ENCODE data around the gene FXYD3. TPM values are rescaled to one million over a fixed set of nuclear protein-coding genes. Genes with fewer than 3 reads are reported as not detected.
"Not testable (repeated sequence)": the region's sequence is repeated elsewhere in the genome, so short reads cannot be mapped to it uniquely, and the experiment has no call there.

Gene FXYD3
- total RNA-seq, 1 donor from 2014 or later: not detected

GRCh38 chr19:35144600-35145436 is 29.2 kb downstream of the FXYD3 start:
- no peaks in the 10 kb centered on the region for H3K27me3 ChIP-seq (ENCODE audit: control insufficient read depth in 3 of 3, insufficient read depth in 3 of 3, low read length in 3 of 3)
- peaks cover 22 to 26% (median 24%) of the 10 kb centered on the region in 3 donors for H3K4me1 ChIP-seq (ENCODE audit: control insufficient read depth in 3 of 3, insufficient read depth in 3 of 3, low read length in 3 of 3)
- H3K36me3 ChIP-seq (ENCODE audit: control insufficient read depth in 3 of 3, insufficient read depth in 3 of 3, low read length in 3 of 3): peaks cover 0 to 3% (median 1%) of the 10 kb centered on the region in 3 donors
- H3K9me3 ChIP-seq (ENCODE audit: control insufficient read depth in 3 of 3, low read length in 3 of 3): no peaks in the 10 kb centered on the region
- H3K9ac ChIP-seq (ENCODE audit: low read depth in 1 of 3, low read length in 3 of 3): no peak overlapping the region
- H3K4me3 ChIP-seq (ENCODE audit: low read length in 3 of 3): no peak overlapping the region
- no peak overlapping the region for H3K27ac ChIP-seq (ENCODE audit: low read depth, low read length)

- Histone ChIP-seq H3K9ac (ENCODE audit: low read depth in 1 of 3, low read length in 3 of 3) (no peak overlapping the region), H3K36me3 (ENCODE audit: control insufficient read depth in 3 of 3, insufficient read depth in 3 of 3, low read length in 3 of 3) (peaks cover 0 to 3% (median 0%) of the 10 kb centered on the region in 3 donors), H3K27ac (ENCODE audit: low read depth, low read length) (no peak overlapping the region), H3K4me1 (ENCODE audit: control insufficient read depth in 3 of 3, insufficient read depth in 3 of 3, low read length in 3 of 3) (peaks cover 7 to 8% (median 8%) of the 10 kb centered on the region in 3 donors), H3K9me3 (ENCODE audit: control insufficient read depth in 3 of 3, low read length in 3 of 3) (no peaks in the 10 kb centered on the region), H3K4me3 (ENCODE audit: low read length in 3 of 3) (no peak overlapping the region), H3K27me3 (ENCODE audit: control insufficient read depth in 3 of 3, insufficient read depth in 3 of 3, low read length in 3 of 3) (peaks cover 3 to 12% (median 10%) of the 10 kb centered on the region in 3 donors)
Observed at GRCh38 chr19:35146746-35147459, 31.3 kb downstream of the FXYD3 start.

DNA sequence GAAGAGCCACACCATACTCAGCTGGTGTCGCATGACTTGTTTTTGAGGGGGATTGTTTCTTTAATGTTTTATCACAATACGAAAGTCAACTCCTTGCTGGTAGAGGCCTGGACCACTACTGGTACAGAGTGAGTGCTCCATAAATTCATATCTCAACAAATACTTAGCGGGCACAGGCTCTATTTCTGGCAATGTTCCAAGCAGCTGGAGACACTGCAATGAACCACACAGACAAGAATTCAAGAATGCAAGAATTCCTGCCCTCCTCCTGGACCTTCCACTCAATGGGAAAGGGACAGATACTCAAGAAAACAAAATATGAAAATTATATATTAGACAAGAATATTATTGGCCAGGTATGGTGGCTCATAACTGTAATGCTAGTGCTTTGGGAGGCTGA is 33.8 kb downstream of the FXYD3 start:
- Histone ChIP-seq H3K27ac (ENCODE audit: low read depth, low read length) (no peak overlapping the region), H3K4me1 (ENCODE audit: control insufficient read depth in 3 of 3, insufficient read depth in 3 of 3, low read length in 3 of 3) (peaks cover 5 to 10% (median 10%) of the 10 kb centered on the region in 3 donors), H3K27me3 (ENCODE audit: control insufficient read depth in 3 of 3, insufficient read depth in 3 of 3, low read length in 3 of 3) (peaks cover 19 to 26% (median 22%) of the 10 kb centered on the region in 3 donors), H3K4me3 (ENCODE audit: low read length in 3 of 3) (no peak overlapping the region), H3K9ac (ENCODE audit: low read depth in 1 of 3, low read length in 3 of 3) (no peak overlapping the region), H3K36me3 (ENCODE audit: control insufficient read depth in 3 of 3, insufficient read depth in 3 of 3, low read length in 3 of 3) (no peaks in the 10 kb centered on the region), H3K9me3 (ENCODE audit: control insufficient read depth in 3 of 3, low read length in 3 of 3) (no peaks in the 10 kb centered on the region)

GRCh38 chr19:35150445-35150844 is 34.8 kb downstream of the FXYD3 start:
- peaks cover 10 to 19% (median 15%) of the 10 kb centered on the region in 3 donors for H3K4me1 ChIP-seq (ENCODE audit: control insufficient read depth in 3 of 3, insufficient read depth in 3 of 3, low read length in 3 of 3)
- no peak overlapping the region for H3K9ac ChIP-seq (ENCODE audit: low read depth in 1 of 3, low read length in 3 of 3)
- H3K36me3 ChIP-seq (ENCODE audit: control insufficient read depth in 3 of 3, insufficient read depth in 3 of 3, low read length in 3 of 3): no peaks in the 10 kb centered on the region
- no peaks in the 10 kb centered on the region for H3K9me3 ChIP-seq (ENCODE audit: control insufficient read depth in 3 of 3, low read length in 3 of 3)
- no peak overlapping the region for H3K27ac ChIP-seq (ENCODE audit: low read depth, low read length)
- no peak overlapping the region for H3K4me3 ChIP-seq (ENCODE audit: low read length in 3 of 3)
- peaks cover 29 to 36% (median 31%) of the 10 kb centered on the region in 3 donors for H3K27me3 ChIP-seq (ENCODE audit: control insufficient read depth in 3 of 3, insufficient read depth in 3 of 3, low read length in 3 of 3)

DNA sequence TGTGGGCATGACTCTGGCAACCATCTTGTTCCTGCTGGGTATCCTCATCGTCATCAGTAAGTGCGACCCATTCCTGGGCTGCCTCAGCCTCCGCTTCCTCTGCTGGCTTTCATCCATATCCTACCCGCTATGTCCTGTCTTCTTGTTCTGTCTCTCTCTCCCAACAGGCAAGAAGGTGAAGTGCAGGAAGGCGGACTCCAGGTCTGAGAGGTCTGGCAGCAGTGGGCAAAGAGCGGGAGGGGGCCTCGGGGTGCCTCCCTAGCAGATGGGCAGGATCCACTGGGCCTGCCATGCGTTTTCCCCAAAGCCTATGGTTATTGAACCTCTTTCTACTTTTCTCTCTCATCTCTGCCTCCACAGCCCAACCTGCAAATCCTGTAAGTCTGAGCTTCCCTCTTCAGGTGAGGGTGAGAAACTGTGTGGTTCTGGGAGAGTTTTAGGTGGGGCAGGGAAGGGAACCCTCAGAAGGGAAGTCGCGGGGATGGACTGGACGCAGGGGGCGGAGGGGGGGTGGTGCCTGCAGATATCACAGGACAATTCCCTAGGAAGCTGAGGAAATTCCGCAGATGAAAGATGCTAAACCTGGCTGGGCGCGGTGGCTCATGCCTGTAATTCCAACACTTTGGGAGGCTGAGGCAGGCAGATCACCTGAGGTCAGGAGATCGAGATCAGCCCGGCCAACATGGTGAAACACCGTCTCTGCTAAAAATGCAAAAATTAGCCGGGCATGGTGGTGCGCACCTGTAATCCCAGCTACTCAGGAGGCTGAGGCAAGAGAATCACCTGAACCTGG is 35.8 kb downstream of the FXYD3 start:
- Histone ChIP-seq H3K27me3 (ENCODE audit: control insufficient read depth in 3 of 3, insufficient read depth in 3 of 3, low read length in 3 of 3) (peaks cover 37 to 46% (median 39%) of the 10 kb centered on the region in 3 donors), H3K4me3 (ENCODE audit: low read length in 3 of 3) (no peak overlapping the region), H3K9ac (ENCODE audit: low read depth in 1 of 3, low read length in 3 of 3) (no peak overlapping the region), H3K4me1 (ENCODE audit: control insufficient read depth in 3 of 3, insufficient read depth in 3 of 3, low read length in 3 of 3) (peaks cover 16 to 19% (median 17%) of the 10 kb centered on the region in 3 donors), H3K27ac (ENCODE audit: low read depth, low read length) (no peak overlapping the region), H3K36me3 (ENCODE audit: control insufficient read depth in 3 of 3, insufficient read depth in 3 of 3, low read length in 3 of 3) (no peaks in the 10 kb centered on the region), H3K9me3 (ENCODE audit: control insufficient read depth in 3 of 3, low read length in 3 of 3) (no peaks in the 10 kb centered on the region)

DNA sequence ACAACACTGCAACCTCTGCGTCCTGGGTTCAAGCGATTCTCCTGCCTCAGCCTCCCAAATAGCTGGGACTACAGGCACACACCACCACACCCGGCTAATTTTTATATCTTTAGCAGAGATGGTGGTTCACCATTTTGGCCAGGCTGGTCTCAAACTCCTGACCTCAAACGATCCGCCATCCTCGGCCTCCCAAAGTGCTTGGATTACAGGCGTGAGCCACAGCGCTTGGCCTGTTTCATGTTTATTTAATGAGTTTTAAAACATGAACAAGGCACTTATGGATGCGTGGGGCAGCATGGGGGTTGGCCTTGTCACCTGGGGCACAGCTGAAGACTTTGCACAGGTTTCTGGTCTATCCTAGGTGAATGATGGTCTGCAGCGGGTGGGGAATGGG is 37.5 kb downstream of the FXYD3 start:
- H3K9me3 ChIP-seq (ENCODE audit: control insufficient read depth in 3 of 3, low read length in 3 of 3); H3K4me3 ChIP-seq (ENCODE audit: low read length in 3 of 3); H3K36me3 ChIP-seq (ENCODE audit: control insufficient read depth in 3 of 3, insufficient read depth in 3 of 3, low read length in 3 of 3); H3K27ac ChIP-seq (ENCODE audit: low read depth, low read length); H3K9ac ChIP-seq (ENCODE audit: low read depth in 1 of 3, low read length in 3 of 3): not testable (repeated sequence)
- Histone ChIP-seq H3K27me3 (ENCODE audit: control insufficient read depth in 3 of 3, insufficient read depth in 3 of 3, low read length in 3 of 3) (peaks cover 51 to 61% (median 52%) of the 10 kb centered on the region in 3 donors), H3K4me1 (ENCODE audit: control insufficient read depth in 3 of 3, insufficient read depth in 3 of 3, low read length in 3 of 3) (peaks cover 15 to 19% (median 16%) of the 10 kb centered on the region in 3 donors)

- H3K4me1 ChIP-seq (ENCODE audit: control insufficient read depth in 3 of 3, insufficient read depth in 3 of 3, low read length in 3 of 3): peaks cover 15 to 19% (median 16%) of the 10 kb centered on the region in 3 donors
- H3K4me3 ChIP-seq (ENCODE audit: low read length in 3 of 3): peak overlapping the region; percentile 61 to 73 (median 62)
- peak overlapping the region; percentile 32 to 57 (median 45) for H3K9ac ChIP-seq (ENCODE audit: low read depth in 1 of 3, low read length in 3 of 3)
- H3K36me3 ChIP-seq (ENCODE audit: control insufficient read depth in 3 of 3, insufficient read depth in 3 of 3, low read length in 3 of 3): peaks cover 0 to 3% (median 0%) of the 10 kb centered on the region in 3 donors
- peaks cover 51 to 62% (median 52%) of the 10 kb centered on the region in 3 donors for H3K27me3 ChIP-seq (ENCODE audit: control insufficient read depth in 3 of 3, insufficient read depth in 3 of 3, low read length in 3 of 3)
- H3K9me3 ChIP-seq (ENCODE audit: control insufficient read depth in 3 of 3, low read length in 3 of 3): no peaks in the 10 kb centered on the region
- peak overlapping the region; percentile 51 for H3K27ac ChIP-seq (ENCODE audit: low read depth, low read length)
Observed at GRCh38 chr19:35153701-35154524, 38.3 kb downstream of the FXYD3 start.

DNA sequence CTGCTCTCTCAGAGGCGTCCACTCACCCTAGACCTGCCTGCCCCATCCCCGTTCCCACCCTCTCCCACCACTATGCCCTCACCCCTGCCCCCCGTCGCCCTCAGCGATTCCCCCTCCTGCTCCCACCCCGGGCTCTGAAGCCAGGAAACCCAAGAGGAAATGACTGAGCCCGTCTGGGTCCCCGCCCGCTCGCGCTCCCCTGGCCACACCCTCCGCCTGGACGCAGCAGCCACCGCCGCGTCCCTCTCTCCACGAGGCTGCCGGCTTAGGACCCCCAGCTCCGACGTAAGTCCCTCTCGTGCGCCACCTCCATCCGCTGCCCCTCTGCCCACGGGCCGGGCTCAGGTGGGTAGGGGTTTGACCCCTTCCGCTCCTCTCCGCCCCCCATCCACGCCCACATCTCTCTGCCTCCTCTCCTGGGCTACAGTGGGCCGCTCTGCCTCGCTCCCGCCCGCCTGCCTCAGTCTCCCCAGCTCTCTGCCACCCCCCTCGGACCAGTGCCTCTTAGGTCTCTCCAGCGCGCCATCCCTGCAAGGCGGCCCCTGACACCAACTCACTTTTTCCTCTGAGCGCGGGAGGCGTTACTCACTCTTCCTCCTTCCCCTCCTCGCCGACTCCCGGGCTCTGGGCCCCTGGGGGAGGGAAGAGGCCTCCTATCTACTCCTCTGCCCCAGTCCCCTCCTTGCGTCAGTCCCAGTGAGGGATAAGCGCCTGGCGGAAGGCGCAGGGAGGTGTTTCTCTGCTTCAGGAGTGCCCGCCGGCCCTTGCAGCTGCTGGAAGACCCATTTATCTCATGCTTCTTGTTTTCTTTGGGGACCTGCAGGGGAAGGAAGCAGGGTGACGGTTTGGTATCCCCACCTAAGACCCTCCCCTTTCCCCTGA is 39.1 kb downstream of the FXYD3 start, which contains the start of gene FXYD5:
Gene FXYD5, plus strand, starts transcription at position 211 of the 882 bp plus-strand sequence. CDS start 816 bp downstream, outside the sequence.
- peak within 1 kb of the TSS; percentile 57 to 69 (median 59) for H3K9ac ChIP-seq (ENCODE audit: low read depth in 1 of 3, low read length in 3 of 3)
- peak within 1 kb of the TSS; percentile 62 to 73 (median 68) for H3K4me3 ChIP-seq (ENCODE audit: low read length in 3 of 3)
- no peaks in the 10 kb centered on the region for H3K9me3 ChIP-seq (ENCODE audit: control insufficient read depth in 3 of 3, low read length in 3 of 3)
- peaks cover 0 to 7% (median 0%) of the 10 kb centered on the region in 3 donors for H3K36me3 ChIP-seq (ENCODE audit: control insufficient read depth in 3 of 3, insufficient read depth in 3 of 3, low read length in 3 of 3)
- H3K27ac ChIP-seq (ENCODE audit: low read depth, low read length): peak within 1 kb of the TSS; percentile 51
- H3K4me1 ChIP-seq (ENCODE audit: control insufficient read depth in 3 of 3, insufficient read depth in 3 of 3, low read length in 3 of 3): peaks cover 15 to 19% (median 16%) of the 10 kb centered on the region in 3 donors
- peaks cover 52 to 66% (median 55%) of the 10 kb centered on the region in 3 donors for H3K27me3 ChIP-seq (ENCODE audit: control insufficient read depth in 3 of 3, insufficient read depth in 3 of 3, low read length in 3 of 3)
